WI38 (cell line): ENCODE measurements around the gene METTL22.

Source experiments
- H3K4me3 ChIP-seq: 2 replicates; pipeline ENCODE4 v1.5.1; 2011; ENCODE audit warnings: low read depth, mild to moderate bottlenecking, control low read depth, low read length
- CTCF ChIP-seq: IDR thresholded peaks from 2 replicates; pipeline ENCODE4 v1.5.1; 2012; ENCODE audit warnings: low read depth, mild to moderate bottlenecking, control low read depth, low read length

Gene METTL22

DNA sequence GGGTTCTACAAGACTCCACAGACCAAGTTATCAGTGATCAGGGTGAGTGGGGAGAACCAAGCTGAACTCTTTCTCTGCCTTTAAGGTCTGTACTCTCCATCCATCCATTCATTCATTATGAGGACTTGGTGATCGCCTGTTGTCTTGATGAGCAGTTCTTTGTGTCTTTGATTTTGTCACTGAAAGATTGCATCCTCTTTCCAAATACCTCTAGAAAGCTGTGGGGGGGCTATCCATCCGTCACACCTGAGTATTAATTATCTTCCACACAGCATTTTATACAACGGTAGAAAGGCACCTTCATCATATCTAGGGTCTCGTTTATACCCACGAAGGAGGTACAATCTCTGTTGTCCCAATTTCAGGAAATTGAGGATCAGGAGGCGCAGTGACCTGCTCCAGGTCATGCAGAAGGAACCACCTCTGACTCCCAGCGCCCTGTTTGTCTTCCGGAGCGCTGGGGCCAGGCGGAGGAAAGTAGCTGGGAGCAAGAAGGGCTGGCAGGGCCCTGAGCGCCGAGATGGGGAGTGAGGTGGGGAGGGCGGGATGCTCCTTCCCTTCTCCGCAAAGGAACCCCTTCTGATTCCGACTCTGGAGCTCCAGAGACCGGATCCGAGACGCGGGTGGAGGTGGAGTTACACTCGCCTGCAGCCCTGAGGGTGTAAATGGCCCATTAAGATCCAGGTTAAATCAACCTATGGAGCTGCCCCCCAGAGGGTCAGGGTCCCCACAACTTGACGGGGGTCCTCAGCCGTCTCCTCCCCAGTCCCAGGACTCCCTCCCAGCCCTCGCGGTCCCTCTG is 52.3 kb downstream of the METTL22 start:
- H3K4me3 ChIP-seq, result peak overlapping the region; percentile 67
- TF ChIP-seq CTCF, result no peak

DNA sequence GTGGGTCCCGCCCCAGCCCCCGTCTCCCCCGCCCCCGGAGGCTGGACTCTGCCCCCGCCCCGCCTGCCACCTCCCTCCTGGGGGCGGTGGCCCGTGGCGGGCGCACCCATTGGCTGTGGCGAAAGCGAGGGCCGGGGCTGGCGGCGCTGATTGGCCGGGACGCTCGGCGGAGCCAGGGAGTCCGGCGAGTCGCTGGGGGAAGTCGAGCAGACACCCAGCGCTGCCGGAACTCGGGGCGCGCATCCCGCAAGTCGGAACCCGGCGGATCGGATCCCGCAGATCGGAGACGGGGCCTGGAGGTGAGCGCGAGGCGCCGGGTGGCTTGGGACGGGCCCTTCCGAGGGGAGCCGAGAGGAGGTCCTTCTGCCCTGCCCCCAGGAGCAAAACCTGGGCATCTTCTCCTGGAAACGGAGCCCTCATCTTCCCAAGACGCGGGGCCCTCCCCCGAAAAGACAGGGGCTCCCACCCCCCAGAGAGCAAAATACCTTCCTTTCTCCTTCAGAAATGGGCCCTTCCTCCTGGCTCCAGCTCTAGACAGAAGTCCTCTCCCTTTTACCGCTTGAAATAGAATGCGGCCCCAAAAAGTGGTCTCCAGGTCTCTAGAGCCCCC is 53.0 kb downstream of the METTL22 start, which contains the start of gene ABAT:
ABAT (plus strand) TSS at position 205 of the 610 bp plus-strand sequence. CDS start 61,123 bp downstream, outside the sequence.
- TF ChIP-seq CTCF, result no peak
- H3K4me3 ChIP-seq, result peak within 1 kb of the TSS; percentile 67

DNA sequence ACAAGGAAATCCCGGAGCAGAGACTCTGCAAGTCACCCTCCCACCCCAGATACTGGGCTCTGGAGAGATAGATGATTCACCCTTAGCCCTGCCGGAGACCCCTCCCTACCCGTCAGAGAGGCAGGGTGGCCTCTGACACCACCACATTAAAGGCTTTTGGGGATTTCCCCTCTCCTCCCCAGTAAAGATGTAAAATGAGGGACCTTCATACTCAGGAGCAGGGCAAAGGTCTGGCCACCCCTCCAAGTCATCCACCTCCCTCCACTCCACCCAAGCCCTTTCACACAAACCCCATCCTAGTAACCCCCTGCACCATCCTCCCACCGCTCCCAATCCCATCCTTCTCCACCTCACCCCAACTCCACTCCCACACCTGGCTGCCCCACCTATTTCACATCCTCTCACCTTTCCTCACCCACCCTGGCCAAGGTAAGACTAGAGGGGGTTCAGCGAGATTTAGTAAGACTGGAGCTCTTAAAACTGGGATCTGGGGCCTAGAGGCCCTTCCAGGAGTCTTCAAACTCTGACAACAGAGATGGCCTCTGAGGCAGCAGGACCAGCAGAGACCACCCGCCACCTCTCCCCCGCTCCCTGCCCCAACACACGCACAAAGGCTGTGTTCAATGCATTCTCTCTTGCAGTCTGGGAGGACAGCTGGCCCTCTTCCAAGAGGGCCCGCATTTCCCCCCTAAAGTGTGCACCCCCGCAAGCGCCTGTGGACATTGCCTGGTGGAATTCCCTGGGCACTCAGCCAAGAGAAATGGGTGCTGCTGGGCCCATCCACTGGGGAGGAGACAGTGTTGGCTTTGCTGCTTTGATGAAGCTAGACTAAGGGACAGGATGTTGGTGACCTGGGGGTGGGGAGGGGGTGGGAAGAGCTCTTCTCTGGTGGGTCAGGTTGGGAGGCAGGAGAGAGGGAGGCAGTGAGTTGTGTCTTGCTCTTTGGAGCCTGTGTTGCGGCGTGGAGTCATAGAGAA is 54.0 kb downstream of the METTL22 start:
- TF ChIP-seq CTCF, result no peak
- H3K4me3 ChIP-seq, result peak overlapping the region; percentile 67

- H3K4me3 ChIP-seq, result no peak overlapping the region
- no peak for TF ChIP-seq CTCF
Measured at GRCh38 chr16:8676160-8676547, 54.7 kb downstream of the METTL22 start.

GRCh38 chr16:8676737-8677375 is 55.4 kb downstream of the METTL22 start:
- H3K4me3 ChIP-seq, result no peak overlapping the region
- no peak for TF ChIP-seq CTCF

DNA sequence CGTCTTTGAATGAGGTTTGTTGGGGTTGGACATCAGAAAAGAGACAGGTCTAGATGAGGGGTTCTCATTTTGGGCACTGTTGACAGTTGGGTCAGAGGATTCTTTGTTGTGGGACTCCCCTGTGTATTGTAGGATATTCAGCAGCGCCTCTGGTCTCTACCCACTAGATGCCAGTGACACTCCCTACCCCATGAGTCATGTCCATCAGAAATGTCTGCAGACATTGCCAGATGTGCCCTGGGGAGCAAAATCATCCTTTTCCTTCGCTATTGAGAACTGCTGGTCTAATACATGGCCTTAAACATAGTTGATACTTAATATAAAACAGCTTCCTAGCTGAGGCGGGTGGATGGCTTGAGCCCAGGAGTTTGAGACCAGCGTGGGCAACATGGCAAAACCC is 56.0 kb downstream of the METTL22 start:
- no peak for TF ChIP-seq CTCF

More for the DNA sequence above, 56.0 kb downstream of the METTL22 start:
- H3K4me3 ChIP-seq, result no peak overlapping the region
